ENCODE measurements around the gene RRP8.

DNA sequence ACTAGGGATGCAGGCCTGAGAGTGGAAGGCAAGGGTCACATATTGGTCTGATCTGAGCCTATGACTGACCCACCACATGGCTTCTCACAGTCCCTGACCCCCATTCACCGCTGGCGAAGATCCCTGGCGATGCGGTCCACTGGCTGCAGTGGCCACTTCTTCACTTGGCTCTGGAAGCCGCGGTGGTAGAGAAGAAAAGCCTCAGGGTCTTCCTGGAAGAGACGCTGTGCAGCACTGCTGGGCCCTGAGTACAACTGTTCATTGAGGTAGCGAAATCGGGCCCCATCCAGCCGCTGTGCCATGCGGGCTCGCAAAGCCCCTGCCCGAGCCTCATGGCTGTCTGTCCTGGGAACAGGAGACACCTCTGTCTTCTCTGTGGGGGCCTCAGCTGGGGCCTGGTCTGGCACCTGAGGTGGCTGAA is 2.4 kb downstream of the RRP8 start:
- TF ChIP-seq TCF12 (IDR thresholded peaks at IDR 0.05; ENCODE audit: low read depth) (no peak), CEBPB (IDR thresholded peaks at IDR 0.05) (no peak)

Measured in Ishikawa (cell line).